ENCODE results near the gene RALGAPB. TPM values are rescaled to one million over a fixed set of nuclear protein-coding genes. Genes with fewer than 3 reads are reported as not detected.

The RALGAPB gene
- total RNA-seq, 2 experiments from 2014 or later, result 19.0 to 42.9 TPM

- Histone ChIP-seq H3K79me2 (ENCODE audit: insufficient read depth, low read depth, low read length) (no peaks in the 10 kb centered on the region), H3K9me3 (ENCODE audit: low read length) (no peaks in the 10 kb centered on the region), H3K4me1 (ENCODE audit: insufficient read depth, low read length, poor library complexity, severe bottlenecking) (no peaks in the 10 kb centered on the region), H3K4me3 (ENCODE audit: low read depth, low read length, poor library complexity, severe bottlenecking) (no peak overlapping the region), H3K36me3 (ENCODE audit: insufficient read depth, low read length) (peaks cover 62% of the 10 kb centered on the region), H3K4me2 (ENCODE audit: low read length) (no peak overlapping the region), H3K9me2 (ENCODE audit: insufficient read depth, low read length) (no peaks in the 10 kb centered on the region), H2AFZ (ENCODE audit: low read length) (no peak overlapping the region), H3K27ac (ENCODE audit: low read depth, low read length, poor library complexity, severe bottlenecking) (no peak overlapping the region), H4K20me1 (ENCODE audit: insufficient read depth, low read length) (no peaks in the 10 kb centered on the region)
- no peak for DNase-seq (ENCODE audit: low spot score)
- TF ChIP-seq CTCF (conservative IDR thresholded peaks at IDR 0.05; ENCODE audit: low read length), result no peak
- no peak for TF ChIP-seq EZH2phosphoT487 (IDR thresholded peaks at IDR 0.05; ENCODE audit: borderline replicate concordance, low read depth, low read length)
- ChIA-PET CTCF (ENCODE audit: unreplicated experiment) (no interaction called here), POLR2A (no interaction called here)
- no TSS peak for BruUV-seq (replicated peaks)
- intact Hi-C loops (cut with micrococcal nuclease; ENCODE audit: unreplicated experiment), result no loop called here
These were observed 41.5 kb downstream of the RALGAPB start for GRCh38 chr20:38514185-38514584.

GRCh38 chr20:38514947-38515346 is 42.3 kb downstream of the RALGAPB start:
- H3K36me3 ChIP-seq (ENCODE audit: insufficient read depth, low read length), result peaks cover 61% of the 10 kb centered on the region
- H3K79me2 ChIP-seq (ENCODE audit: insufficient read depth, low read depth, low read length), result no peaks in the 10 kb centered on the region
- no peak for DNase-seq (ENCODE audit: low spot score)
- H3K4me1 ChIP-seq (ENCODE audit: insufficient read depth, low read length, poor library complexity, severe bottlenecking), result no peaks in the 10 kb centered on the region
- no peaks in the 10 kb centered on the region for H4K20me1 ChIP-seq (ENCODE audit: insufficient read depth, low read length)
- H3K4me3 ChIP-seq (ENCODE audit: low read depth, low read length, poor library complexity, severe bottlenecking), result no peak overlapping the region
- no peak overlapping the region for H2AFZ ChIP-seq (ENCODE audit: low read length)
- intact Hi-C loops (cut with micrococcal nuclease; ENCODE audit: unreplicated experiment), result no loop called here
- no peaks in the 10 kb centered on the region for H3K9me2 ChIP-seq (ENCODE audit: insufficient read depth, low read length)
- H3K9me3 ChIP-seq (ENCODE audit: low read length), result no peaks in the 10 kb centered on the region
- POLR2A ChIA-PET, result interaction anchor here (1.7 kb wide), 1 partner anchor 11 kb away, joined by 3 read pairs; no protein-coding TSS in a partner anchor
- BruUV-seq (replicated peaks), result no TSS peak
- TF ChIP-seq EZH2phosphoT487 (IDR thresholded peaks at IDR 0.05; ENCODE audit: borderline replicate concordance, low read depth, low read length) (no peak), CTCF (conservative IDR thresholded peaks at IDR 0.05; ENCODE audit: low read length) (no peak)
- CTCF ChIA-PET (ENCODE audit: unreplicated experiment), result no interaction called here
- no peak overlapping the region for H3K27ac ChIP-seq (ENCODE audit: low read depth, low read length, poor library complexity, severe bottlenecking)
- H3K4me2 ChIP-seq (ENCODE audit: low read length), result no peak overlapping the region

GRCh38 chr20:38515631-38516030 is 43.0 kb downstream of the RALGAPB start:
- ChIA-PET POLR2A (interaction anchor here (1.7 kb wide), 1 partner anchor 11 kb away, joined by 3 read pairs; no protein-coding TSS in a partner anchor), CTCF (ENCODE audit: unreplicated experiment) (no interaction called here)
- TF ChIP-seq EZH2phosphoT487 (IDR thresholded peaks at IDR 0.05; ENCODE audit: borderline replicate concordance, low read depth, low read length) (no peak), CTCF (conservative IDR thresholded peaks at IDR 0.05; ENCODE audit: low read length) (no peak)
- no peak overlapping the region for H3K27ac ChIP-seq (ENCODE audit: low read depth, low read length, poor library complexity, severe bottlenecking)
- H3K4me1 ChIP-seq (ENCODE audit: insufficient read depth, low read length, poor library complexity, severe bottlenecking), result no peaks in the 10 kb centered on the region
- no peak for DNase-seq (ENCODE audit: low spot score)
- no peak overlapping the region for H3K4me3 ChIP-seq (ENCODE audit: low read depth, low read length, poor library complexity, severe bottlenecking)
- no peaks in the 10 kb centered on the region for H3K9me3 ChIP-seq (ENCODE audit: low read length)
- H2AFZ ChIP-seq (ENCODE audit: low read length), result no peak overlapping the region
- H3K9me2 ChIP-seq (ENCODE audit: insufficient read depth, low read length), result no peaks in the 10 kb centered on the region
- H3K36me3 ChIP-seq (ENCODE audit: insufficient read depth, low read length), result peaks cover 55% of the 10 kb centered on the region
- intact Hi-C loops (cut with micrococcal nuclease; ENCODE audit: unreplicated experiment), result no loop called here
- BruUV-seq (replicated peaks), result no TSS peak
- H3K4me2 ChIP-seq (ENCODE audit: low read length), result no peak overlapping the region
- no peaks in the 10 kb centered on the region for H4K20me1 ChIP-seq (ENCODE audit: insufficient read depth, low read length)
- H3K79me2 ChIP-seq (ENCODE audit: insufficient read depth, low read depth, low read length), result no peaks in the 10 kb centered on the region
